Smooth muscle cell (in vitro differentiated cells): Measurements from ENCODE around the gene COMT. TPM values are rescaled to one million over a fixed set of nuclear protein-coding genes. Genes with fewer than 3 reads are reported as not detected.
"Not testable (repeated sequence)": the region's sequence is repeated elsewhere in the genome, so short reads cannot be mapped to it uniquely, and the experiment has no call there.

Experiments
- DNase-seq: peaks from one replicate; lab custom pipeline; 2025; ENCODE audit not compliant: unreplicated experiment; lab: John Stamatoyannopoulos, UW
- H2AFZ ChIP-seq: fragments of 200-600 bp; sonication (generic); 2 replicates; pipeline ENCODE4 v1.6.0; 2016; ENCODE audit warnings: antibody characterized with exemption, low read depth, mild to moderate bottlenecking
- H3F3A ChIP-seq: fragments of 200-600 bp; sonication (generic); 2 replicates; pipeline ENCODE4 v1.6.0; 2017; ENCODE audit warnings: antibody characterized with exemption, low read depth
- H3K27ac ChIP-seq: fragments of 200-600 bp; sonication (generic); 2 replicates; pipeline ENCODE4 v1.5.1; 2016; ENCODE audit warnings: low read depth, mild to moderate bottlenecking
- H3K27me3 ChIP-seq: fragments of 200-600 bp; sonication (generic); 2 replicates; pipeline ENCODE4 v1.6.1; 2016; ENCODE audit warnings: low read depth, mild to moderate bottlenecking
- H3K36me3 ChIP-seq: fragments of 200-600 bp; sonication (generic); 2 replicates; pipeline ENCODE4 v1.5.1; 2016; ENCODE audit warnings: low read depth
- H3K4me1 ChIP-seq: fragments of 200-600 bp; sonication (generic); 2 replicates; pipeline ENCODE4 v1.5.1; 2016; ENCODE audit warnings: low read depth
- H3K4me2 ChIP-seq: fragments of 200-600 bp; sonication (generic); 2 replicates; pipeline ENCODE4 v1.6.0; 2016; ENCODE audit warnings: mild to moderate bottlenecking
- H3K4me3 ChIP-seq: fragments of 200-600 bp; sonication (generic); 2 replicates; pipeline ENCODE4 v1.5.1; 2016; ENCODE audit warnings: mild to moderate bottlenecking
- H3K79me2 ChIP-seq: fragments of 200-600 bp; sonication (generic); 2 replicates; pipeline ENCODE4 v1.6.0; 2016; ENCODE audit warnings: low read depth, mild to moderate bottlenecking
- H3K9ac ChIP-seq: fragments of 200-600 bp; sonication (generic); 2 replicates; pipeline ENCODE4 v1.6.0; 2016; ENCODE audit warnings: low read depth
- H3K9me3 ChIP-seq: fragments of 200-600 bp; sonication (generic); replicated peaks from 2 replicates; pipeline ENCODE4 v1.5.1; 2016; ENCODE audit warnings: low read depth
- H4K20me1 ChIP-seq: fragments of 200-600 bp; sonication (generic); 2 replicates; pipeline ENCODE4 v1.6.0; 2016; ENCODE audit warnings: low read depth
- CTCF ChIP-seq: fragments of 200-600 bp; sonication (generic); IDR thresholded peaks from 2 replicates; pipeline ENCODE4 v1.5.1; 2017; ENCODE audit warnings: borderline replicate concordance, mild to moderate bottlenecking, antibody characterized with exemption; ENCODE audit not compliant: insufficient read depth, poor library complexity, severe bottlenecking
- WGBS: methylation state at CpG from one replicate; pipeline ENCODE4 v1.1.7; 2016; ENCODE audit warnings: low lambda C conversion rate; 5-methylcytosine and 5-hydroxymethylcytosine counted together
- polyA plus RNA-seq: library from polyadenylated mRNA; unstranded; fragments of >200 nt; fragmentation: Nextera tagmentation; extraction: Ambion mirVana; gene quantifications from 2 replicates; pipeline ENCODE4 v1.2.1, GENCODE V29; 2016
- total RNA-seq: library from RNA; depleted of rRNA; stranded (reverse); fragments of >200 nt; gene quantifications from 2 replicates; pipeline ENCODE4 v1.2.3, GENCODE V29; 2014

The COMT gene
- total and polyA plus RNA-seq, 2 experiments from 2014 or later = 4.1 to 6.2 TPM

GRCh38 chr22:19932367-19933206 lies 9.0 kb upstream of the COMT start:
- Histone ChIP-seq H3K36me3 (no peaks in the 10 kb centered on the region), H3K9ac (no peak overlapping the region), H3K79me2 (no peaks in the 10 kb centered on the region), H2AFZ (no peak overlapping the region), H3K4me2 (no peak overlapping the region), H3K4me1 (no peaks in the 10 kb centered on the region), H3F3A (no peaks in the 10 kb centered on the region), H3K9me3 (no peaks in the 10 kb centered on the region), H4K20me1 (no peaks in the 10 kb centered on the region), H3K4me3 (no peak overlapping the region), H3K27me3 (no peaks in the 10 kb centered on the region), H3K27ac (no peak overlapping the region)
- no peak for TF ChIP-seq CTCF
- WGBS = 89% methylated on average over 12 of the region's 12 CpGs
- no peak for DNase-seq

GRCh38 chr22:19933341-19934241 lies 8.0 kb upstream of the COMT start:
- WGBS = 80% methylated on average over 9 of the region's 9 CpGs
- Histone ChIP-seq H3K4me1 (no peaks in the 10 kb centered on the region), H3K36me3 (no peaks in the 10 kb centered on the region), H3K4me2 (no peak overlapping the region), H3K9me3 (no peaks in the 10 kb centered on the region), H4K20me1 (no peaks in the 10 kb centered on the region), H3F3A (no peaks in the 10 kb centered on the region), H3K9ac (no peak overlapping the region), H2AFZ (no peak overlapping the region), H3K27ac (no peak overlapping the region), H3K79me2 (no peaks in the 10 kb centered on the region), H3K4me3 (no peak overlapping the region), H3K27me3 (no peaks in the 10 kb centered on the region)
- DNase-seq = no peak
- TF ChIP-seq CTCF = no peak

GRCh38 chr22:19935123-19935718 lies 6.4 kb upstream of the COMT start:
- H3K9me3 ChIP-seq, H3K27me3 ChIP-seq, H3K4me3 ChIP-seq, H2AFZ ChIP-seq, H3K4me2 ChIP-seq, H3K79me2 ChIP-seq, DNase-seq, H3K9ac ChIP-seq, H3F3A ChIP-seq, H3K27ac ChIP-seq, H4K20me1 ChIP-seq, H3K36me3 ChIP-seq, H3K4me1 ChIP-seq: not testable (repeated sequence)
- WGBS = 86% methylated on average over 11 of the region's 11 CpGs

GRCh38 chr22:19936513-19936912 lies 5.1 kb upstream of the COMT start:
- TF ChIP-seq CTCF = no peak
- Histone ChIP-seq H3F3A (no peaks in the 10 kb centered on the region), H3K4me1 (no peaks in the 10 kb centered on the region), H3K27me3 (no peaks in the 10 kb centered on the region), H3K79me2 (no peaks in the 10 kb centered on the region), H3K9ac (no peak overlapping the region), H4K20me1 (no peaks in the 10 kb centered on the region), H2AFZ (no peak overlapping the region), H3K4me2 (no peak overlapping the region), H3K9me3 (no peaks in the 10 kb centered on the region), H3K36me3 (no peaks in the 10 kb centered on the region), H3K4me3 (no peak overlapping the region), H3K27ac (no peak overlapping the region)
- 94% methylated on average over 7 of the region's 7 CpGs for WGBS
- DNase-seq = no peak
